H1 (cell line): ENCODE results near the gene OPRD1. TPM values are rescaled to one million over a fixed set of nuclear protein-coding genes. Genes with fewer than 3 reads are reported as not detected.

Experiments
- CTCF ChIA-PET: fragments of 300-600 bp; sonication (Branson Sonifier 250); formaldehyde crosslinking; loops from one replicate; lab custom pipeline; 2021; ENCODE audit not compliant: partially characterized antibody; lab: Charles Lee
- POLR2A ChIA-PET: fragments of 300-600 bp; sonication (Branson Sonifier 250); formaldehyde crosslinking; loops from one replicate; lab custom pipeline; 2021; ENCODE audit warnings: inconsistent platforms; ENCODE audit not compliant: partially characterized antibody; lab: Charles Lee
- DNase-seq, 2 experiments: peaks; one replicate each; pipeline versions ENCODE4 v3.0.0 to v3.0.0-alpha.2; 2010 to 2022; ENCODE audit warnings: low spot score in 2 of 2, low read depth in 1 of 2, mixed read lengths in 1 of 2
- FAIRE-seq: peaks from 2 replicates; lab custom pipeline; 2011; peaks lifted over from hg19 to GRCh38; lab: Jason Lieb, UNC
- H2AFZ ChIP-seq: 2 replicates; pipeline ENCODE4 v1.8.1; 2012; ENCODE audit warnings: low read length, inconsistent platforms
- H2AK5ac ChIP-seq: 2 replicates; pipeline ENCODE4 v1.6.1; 2013; ENCODE audit warnings: low read depth, low read length
- H2BK120ac ChIP-seq: replicated peaks from 2 replicates; pipeline ENCODE3; 2013; ENCODE audit warnings: low read depth, low read length, inconsistent platforms
- H2BK12ac ChIP-seq: 2 replicates; pipeline ENCODE4 v1.6.1; 2013; ENCODE audit warnings: low read depth, low read length
- H2BK15ac ChIP-seq: 2 replicates; pipeline ENCODE4 v1.6.1; 2013; ENCODE audit warnings: low read length
- H2BK20ac ChIP-seq: 2 replicates; pipeline ENCODE4 v1.6.1; 2013; ENCODE audit warnings: low read length
- H2BK5ac ChIP-seq: 2 replicates; pipeline ENCODE4 v1.6.1; 2013; ENCODE audit warnings: low read depth, low read length
- H3K14ac ChIP-seq: 2 replicates; pipeline ENCODE4 v1.6.1; 2013; ENCODE audit warnings: inconsistent platforms; ENCODE audit not compliant: insufficient read length
- H3K18ac ChIP-seq: 2 replicates; pipeline ENCODE4 v1.6.1; 2013; ENCODE audit warnings: low read length; ENCODE audit errors: extremely low read depth
- H3K23ac ChIP-seq: 2 replicates; pipeline ENCODE4 v1.6.1; 2013; ENCODE audit warnings: inconsistent platforms; ENCODE audit not compliant: insufficient read length
- H3K23me2 ChIP-seq: 2 replicates; pipeline ENCODE4 v1.6.1; 2013; ENCODE audit warnings: low read depth, low read length
- H3K27ac ChIP-seq: 2 replicates; pipeline ENCODE4 v1.6.1; 2011; ENCODE audit warnings: low read depth, low read length, inconsistent platforms
- H3K27me3 ChIP-seq, 4 experiments: replicated peaks in 1 of 4; 1 replicate in 1 of 4; 2 replicates in 3 of 4; pipeline versions ENCODE4 v1.6.1 to v1.8.1; 2011 to 2013; ENCODE audit warnings: low read length in 3 of 4, mild to moderate bottlenecking in 3 of 4, inconsistent platforms in 2 of 4, mixed read lengths in 2 of 4, moderate library complexity in 1 of 4; ENCODE audit not compliant: control insufficient read depth in 3 of 4, insufficient read depth in 3 of 4; ENCODE audit errors: extremely low read depth in 1 of 4
- H3K36me3 ChIP-seq, 4 experiments: 2 replicates each; pipeline versions ENCODE4 v1.6.1 to v1.8.1; 2011 to 2013; ENCODE audit warnings: mild to moderate bottlenecking in 4 of 4, low read length in 3 of 4, moderate library complexity in 2 of 4, control low read depth in 1 of 4, inconsistent platforms in 1 of 4; ENCODE audit not compliant: insufficient read depth in 4 of 4, control insufficient read depth in 2 of 4
- H3K4ac ChIP-seq: replicated peaks from 2 replicates; pipeline ENCODE3; 2013; ENCODE audit warnings: low read length, low read depth, mixed read lengths, inconsistent platforms; ENCODE audit not compliant: insufficient read length
- H3K4me1 ChIP-seq, 4 experiments: replicated peaks in 1 of 4; 1 replicate in 1 of 4; 2 replicates in 3 of 4; pipeline versions ENCODE4 v1.6.1 to v1.8.1; 2011 to 2013; ENCODE audit warnings: low read length in 3 of 4, inconsistent platforms in 2 of 4, mixed read lengths in 1 of 4; ENCODE audit not compliant: insufficient read depth in 4 of 4, control insufficient read depth in 3 of 4
- H3K4me2 ChIP-seq, 2 experiments: 2 replicates each; pipeline versions ENCODE4 v1.6.1 to v1.8.1; 2011 to 2013; ENCODE audit warnings: low read depth in 2 of 2, low read length in 2 of 2, control low read depth in 1 of 2, inconsistent platforms in 1 of 2, mild to moderate bottlenecking in 1 of 2; ENCODE audit not compliant: insufficient read depth in 1 of 2
- H3K4me3 ChIP-seq, 4 experiments: fragments of 200-600, 300-600 bp in 1 of 4; sonication (generic), shearing (Covaris generic), sonication (Bioruptor Twin) in 1 of 4; 2 replicates each; pipeline versions ENCODE4 v1.5.1 to v1.8.1; 2011 to 2016; ENCODE audit warnings: low read length in 4 of 4, low read depth in 3 of 4, control low read depth in 2 of 4, inconsistent platforms in 2 of 4, mild to moderate bottlenecking in 2 of 4, mixed read lengths in 1 of 4, moderate library complexity in 1 of 4; ENCODE audit not compliant: insufficient read depth in 2 of 4; ENCODE audit errors: extremely low read depth in 1 of 4
- H3K56ac ChIP-seq: replicated peaks from 2 replicates; pipeline ENCODE3; 2013; ENCODE audit warnings: low read depth, mild to moderate bottlenecking, mixed read lengths, low read length, inconsistent platforms; ENCODE audit not compliant: insufficient read length
- H3K79me1 ChIP-seq: 2 replicates; pipeline ENCODE4 v1.6.1; 2013; ENCODE audit warnings: low read depth, low read length, control low read depth
- H3K79me2 ChIP-seq, 2 experiments: 2 replicates each; pipeline versions ENCODE4 v1.6.1 to v1.8.1; 2012 to 2013; ENCODE audit warnings: low read length in 2 of 2, mild to moderate bottlenecking in 2 of 2, inconsistent platforms in 1 of 2; ENCODE audit not compliant: insufficient read depth in 2 of 2, control insufficient read depth in 1 of 2
- H3K9ac ChIP-seq, 4 experiments: replicated peaks in 1 of 4; 1 replicate in 1 of 4; 2 replicates in 3 of 4; pipeline versions ENCODE4 v1.6.1 to v1.8.1; 2011 to 2013; ENCODE audit warnings: low read depth in 3 of 4, low read length in 3 of 4, control low read depth in 2 of 4, mild to moderate bottlenecking in 2 of 4, moderate library complexity in 2 of 4, inconsistent platforms in 1 of 4; ENCODE audit errors: extremely low read depth in 1 of 4
- H3K9me3 ChIP-seq, 2 experiments: 2 replicates each; pipeline versions ENCODE4 v1.6.1 to v1.8.1; 2012 to 2013; ENCODE audit warnings: mild to moderate bottlenecking in 2 of 2, moderate library complexity in 2 of 2, control low read depth in 1 of 2, inconsistent platforms in 1 of 2, low read depth in 1 of 2, low read length in 1 of 2, mixed read lengths in 1 of 2; ENCODE audit not compliant: insufficient read depth in 2 of 2
- H4K20me1 ChIP-seq, 2 experiments: replicated peaks in 1 of 2; 2 replicates each; pipeline versions ENCODE3 to v1.8.1; 2011 to 2013; ENCODE audit warnings: inconsistent platforms in 2 of 2, low read length in 2 of 2, mild to moderate bottlenecking in 1 of 2; ENCODE audit not compliant: insufficient read depth in 2 of 2, control insufficient read depth in 1 of 2
- H4K5ac ChIP-seq: 2 replicates; pipeline ENCODE4 v1.6.1; 2013; ENCODE audit warnings: low read length, low read depth, mixed read lengths, inconsistent platforms; ENCODE audit not compliant: insufficient read length
- H4K8ac ChIP-seq: 2 replicates; pipeline ENCODE4 v1.8.0; 2013; ENCODE audit warnings: mild to moderate bottlenecking, moderate library complexity, low read length, inconsistent platforms; ENCODE audit not compliant: insufficient read depth; ENCODE audit errors: extremely low read depth
- H4K91ac ChIP-seq: replicated peaks from 2 replicates; pipeline ENCODE3; 2013; ENCODE audit warnings: low read length, mixed read lengths, inconsistent platforms; ENCODE audit not compliant: insufficient read length
- BCL11A ChIP-seq, 2 experiments: IDR thresholded peaks; one replicate each; pipeline ENCODE4 v1.6.1; 2011; ENCODE audit warnings: low read depth in 2 of 2, low read length in 2 of 2, mild to moderate bottlenecking in 2 of 2
- CBX8 ChIP-seq: fragments of 300-800, 300-1000 bp; sonication (generic); IDR thresholded peaks from 2 replicates; pipeline ENCODE4 v1.7.1; 2016; ENCODE audit warnings: low read depth, low read length, borderline replicate concordance
- FOSL1 ChIP-seq: IDR thresholded peaks from 2 replicates; pipeline ENCODE4 v1.6.1; 2011; ENCODE audit warnings: mild to moderate bottlenecking, low read depth, low read length, moderate library complexity; ENCODE audit not compliant: insufficient read depth
- GABPA ChIP-seq: IDR thresholded peaks from 2 replicates; pipeline ENCODE4 v1.6.1; 2011; ENCODE audit warnings: mild to moderate bottlenecking, low read length, moderate library complexity, borderline replicate concordance; ENCODE audit not compliant: insufficient read depth
- POU5F1 ChIP-seq: IDR thresholded peaks from 2 replicates; pipeline ENCODE4 v1.6.1; 2011; ENCODE audit warnings: low read depth, mild to moderate bottlenecking, low read length, moderate library complexity
- SIRT6 ChIP-seq: IDR thresholded peaks from one replicate; pipeline ENCODE4 v1.7.1; 2012; ENCODE audit warnings: low read length, inconsistent platforms
- WGBS, 2 experiments: shearing (Covaris generic) in 1 of 2; methylation state at CpG; one replicate each; pipeline versions ENCODE4 v1.1.6 to v1.1.7; 2013 to 2015; ENCODE audit warnings: low lambda C conversion rate in 2 of 2, mixed read lengths in 2 of 2, inconsistent platforms in 1 of 2, low coverage in 1 of 2, missing lambda C conversion rate in 1 of 2; ENCODE audit not compliant: insufficient replicate concordance in 2 of 2, insufficient coverage in 1 of 2, insufficient read length in 1 of 2; ENCODE audit errors: extremely low coverage in 1 of 2, missing lambda C conversion rate in 1 of 2; 5-methylcytosine and 5-hydroxymethylcytosine counted together
- polyA plus RNA-seq, 7 experiments: library from polyadenylated mRNA; depleted of rRNA in 3 of 7; stranded (reverse) in 5 of 7; unstranded in 2 of 7; fragments of >200 nt in 5 of 7; fragments of 200-250 nt in 2 of 7; gene quantifications; 1 replicate in 5 of 7; 2 replicates in 1 of 7; 4 replicates in 1 of 7; pipeline versions ENCODE4 v1.2.1 to v1.2.3, GENCODE V29; 2011 to 2013; ENCODE audit warnings: missing spikeins in 2 of 7, mixed read lengths in 2 of 7
- total RNA-seq: library from RNA; stranded (reverse); fragmentation: NEBNext Ultra II Directional; extraction: Animal tissue kit (Norgen Biotek cat#: 25700); gene quantifications from 2 replicates; pipeline ENCODE4 v1.2.1, GENCODE V29; 2021

OPRD1 gene
- total and polyA plus RNA-seq, 2 of the 8 experiments (the other 6 are each of a cell fraction or from before 2014, with no cell fraction given) = 2.6 to 3.7 TPM

DNA sequence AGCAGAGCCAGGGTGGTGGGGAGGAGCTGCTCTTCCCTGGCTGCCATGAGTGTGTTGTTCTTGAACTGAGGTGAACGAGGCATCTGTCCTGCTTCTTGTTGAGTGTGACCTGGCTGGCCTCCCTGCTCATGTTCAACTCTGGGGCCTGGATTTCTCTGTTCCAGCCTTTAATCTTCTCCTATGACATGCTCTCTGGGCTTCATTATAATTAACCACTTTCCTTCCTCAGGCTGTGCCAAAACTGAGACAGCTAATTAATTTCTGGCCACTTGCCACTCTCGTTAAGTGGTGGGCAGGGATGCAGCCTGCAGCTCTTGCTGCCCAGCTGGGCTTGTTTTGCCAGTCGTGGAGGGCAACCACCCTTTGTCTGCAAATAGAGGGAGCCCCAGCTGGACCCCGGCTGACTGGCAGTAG, 23.3 kb downstream of the OPRD1 start:
- DNase-seq (no peak), FAIRE-seq (no peak)
- Histone ChIP-seq H3K4me3 (no peak overlapping the region), H2AK5ac (no peak overlapping the region), H3K4me2 (no peak overlapping the region), H2BK120ac (no peak overlapping the region), H2BK15ac (no peak overlapping the region), H3K9me3 (no peaks in the 10 kb centered on the region), H3K27me3 (no peaks in the 10 kb centered on the region; a peak in 1 of 7 replicates), H3K79me1 (no peaks in the 10 kb centered on the region; the same call in 1 of the 2 replicates), H4K91ac (no peak overlapping the region), H4K8ac (no peak overlapping the region), H3K9ac (no peak overlapping the region), H4K5ac (no peak overlapping the region), H2BK20ac (no peak overlapping the region), H3K23me2 (no peaks in the 10 kb centered on the region), H3K4me1 (peaks cover 0 to 2% (median 0%) of the 10 kb centered on the region in 4 experiments; a peak in 2 of 7 replicates), H2AFZ (no peak overlapping the region), H3K4ac (no peak overlapping the region), H2BK5ac (no peak overlapping the region; the same call in 1 of the 2 replicates), H3K36me3 (no peaks in the 10 kb centered on the region), H3K18ac (no peak overlapping the region), H2BK12ac (no peak overlapping the region), H3K23ac (no peak overlapping the region), H3K79me2 (no peaks in the 10 kb centered on the region), H3K14ac (no peak overlapping the region), H3K27ac (no peak overlapping the region), H3K56ac (no peak overlapping the region), H4K20me1 (no peaks in the 10 kb centered on the region)
- ChIA-PET POLR2A (interaction anchor here (0.7 to 0.9 kb wide), 2 partner anchors 8 to 11 kb away, joined by 3 read pairs; no protein-coding TSS in a partner anchor), CTCF (interaction anchor here (0.8 to 2.6 kb wide), 6 partner anchors 9 to 42 kb away, joined by 3 to 7 read pairs (median 4); no protein-coding TSS in a partner anchor)
- 63% methylated on average over 4 of the region's 4 CpGs; no CpG with 5 or more reads in 1 of the 2 experiments for WGBS, 2 experiments
- TF ChIP-seq GABPA = no peak
- no peak for TF ChIP-seq FOSL1
- TF ChIP-seq POU5F1 = no peak
- no peak for TF ChIP-seq SIRT6
- TF ChIP-seq BCL11A (IDR thresholded peaks at IDR 0.05; ENCODE audit: low read depth in 2 of 2, low read length in 2 of 2) = no peak
- TF ChIP-seq CBX8 = no peak
